ENCODE data around the gene MCOLN1. TPM values are rescaled to one million over a fixed set of nuclear protein-coding genes. Genes with fewer than 3 reads are reported as not detected.

MCOLN1 gene
- total and polyA plus RNA-seq, 2 of the 4 experiments (the other 2 are of a cell fraction): 3.4 to 19.6 TPM

DNA sequence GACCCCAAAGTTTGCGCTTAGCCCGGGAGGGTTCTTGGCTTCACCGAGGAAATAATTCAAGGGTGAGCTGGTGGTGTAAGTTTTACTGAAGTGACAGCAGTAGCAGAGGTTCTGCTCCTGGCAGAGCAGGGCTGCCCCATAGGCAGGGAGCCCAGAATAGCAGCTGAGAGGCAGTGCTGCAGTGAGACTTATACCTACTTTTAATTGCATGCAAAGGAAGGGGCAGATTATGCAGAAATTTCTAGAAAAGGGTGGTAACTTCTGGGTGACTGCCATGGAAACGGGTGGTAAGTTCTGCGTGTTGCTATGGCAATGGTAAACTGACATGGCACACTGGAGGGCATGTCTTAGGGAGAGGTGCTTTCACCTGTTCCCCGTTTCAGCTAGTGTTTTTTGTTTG is 55.7 kb downstream of the MCOLN1 start:
- no peak overlapping the region for H4K91ac ChIP-seq (ENCODE audit: insufficient read depth, low read depth, low read length)
- no peak overlapping the region for H4K8ac ChIP-seq (ENCODE audit: low read depth in 2 of 2, low read length in 2 of 2)
- no peaks in the 10 kb centered on the region for H3K36me3 ChIP-seq (ENCODE audit: control insufficient read depth, insufficient read depth, low read length)
- intact Hi-C loops (cut with micrococcal nuclease) (no loop called here), in situ Hi-C loops (cut with MboI; ENCODE audit: low sequenced_read_pairs) (no loop called here), dilution Hi-C loops (cut with HindIII; ENCODE audit: low sequenced_read_pairs, unreplicated experiment) (no loop called here)
- no peak overlapping the region for H2AK9ac ChIP-seq (replicated peaks; ENCODE audit: low read depth, low read length, poor library complexity)
- H2BK120ac ChIP-seq (ENCODE audit: low read depth, low read length): no peak overlapping the region
- no peak for ATAC-seq (ENCODE audit: low read depth)
- H3K9me3 ChIP-seq (ENCODE audit: control insufficient read depth, insufficient read depth, low read length): no peaks in the 10 kb centered on the region
- H4K5ac ChIP-seq (ENCODE audit: low read depth, low read length): no peak overlapping the region
- no peaks in the 10 kb centered on the region for H3K4me1 ChIP-seq (ENCODE audit: control insufficient read depth, insufficient read depth, low read length)
- WGBS, 2 experiments (ENCODE audit: extremely low coverage in 2 of 2, insufficient read length in 1 of 2): 45% methylated on average over 5 of the region's 6 CpGs; no CpG with 5 or more reads in 1 of the 2 experiments
- peaks cover 7% of the 10 kb centered on the region for H3K27me3 ChIP-seq (ENCODE audit: control insufficient read depth, insufficient read depth, low read length)
- no peaks in the 10 kb centered on the region for H3K79me1 ChIP-seq (ENCODE audit: low read depth in 1 of 2, low read length in 2 of 2)
- no peak overlapping the region for H3K4me3 ChIP-seq (ENCODE audit: insufficient read depth, low read depth, low read length)
- H3K27ac ChIP-seq (ENCODE audit: insufficient read depth, low read length): no peak overlapping the region
- no peaks in the 10 kb centered on the region for H3K9me1 ChIP-seq (ENCODE audit: insufficient read depth, low read length)
- ChIA-PET CTCF (interaction anchor here (2.8 kb wide), 1 partner anchor 10 kb away, joined by 10 read pairs; no protein-coding TSS in a partner anchor), POLR2A (ENCODE audit: unreplicated experiment) (no interaction called here)
- no peak overlapping the region for H3K14ac ChIP-seq (replicated peaks; ENCODE audit: low read depth, low read length)
- H2BK20ac ChIP-seq (ENCODE audit: low read depth, low read length): no peak overlapping the region
- H3K56ac ChIP-seq (ENCODE audit: extremely low read depth, insufficient read depth, low read length): no peak overlapping the region
- no TSS peak for BruUV-seq (replicated peaks)
- no peak overlapping the region for H2AK5ac ChIP-seq (ENCODE audit: low read depth, low read length)
- no peak overlapping the region for H2AFZ ChIP-seq (replicated peaks; ENCODE audit: low read length, poor library complexity)
- no peak overlapping the region for H3K4ac ChIP-seq (ENCODE audit: low read depth, low read length)
- no peak for DNase-seq
- TF ChIP-seq MAFK (IDR thresholded peaks at IDR 0.05; ENCODE audit: low read depth, low read length): no peak
- TF ChIP-seq, protein P1, sequence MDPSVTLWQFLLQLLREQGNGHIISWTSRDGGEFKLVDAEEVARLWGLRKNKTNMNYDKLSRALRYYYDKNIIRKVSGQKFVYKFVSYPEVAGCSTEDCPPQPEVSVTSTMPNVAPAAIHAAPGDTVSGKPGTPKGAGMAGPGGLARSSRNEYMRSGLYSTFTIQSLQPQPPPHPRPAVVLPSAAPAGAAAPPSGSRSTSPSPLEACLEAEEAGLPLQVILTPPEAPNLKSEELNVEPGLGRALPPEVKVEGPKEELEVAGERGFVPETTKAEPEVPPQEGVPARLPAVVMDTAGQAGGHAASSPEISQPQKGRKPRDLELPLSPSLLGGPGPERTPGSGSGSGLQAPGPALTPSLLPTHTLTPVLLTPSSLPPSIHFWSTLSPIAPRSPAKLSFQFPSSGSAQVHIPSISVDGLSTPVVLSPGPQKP (IDR thresholded peaks at IDR 0.05; ENCODE audit: borderline replicate concordance, low read depth, low read length): no peak
- no peak for TF ChIP-seq NFE2L2 (IDR thresholded peaks at IDR 0.05; ENCODE audit: low read depth, low read length)
- TF ChIP-seq BHLHE40 (IDR thresholded peaks at IDR 0.05; ENCODE audit: low read depth, low read length): no peak
- no peak for TF ChIP-seq CEBPB (IDR thresholded peaks at IDR 0.05; ENCODE audit: low read depth, low read length)
- TF ChIP-seq MAZ (IDR thresholded peaks at IDR 0.05; ENCODE audit: borderline replicate concordance, low read depth, low read length): no peak
- no peak for TF ChIP-seq POLR2A (IDR thresholded peaks at IDR 0.05; ENCODE audit: low read depth, low read length)
- TF ChIP-seq CHD1 (IDR thresholded peaks at IDR 0.05; ENCODE audit: low read depth, low read length): no peak
- TF ChIP-seq, protein P2, sequence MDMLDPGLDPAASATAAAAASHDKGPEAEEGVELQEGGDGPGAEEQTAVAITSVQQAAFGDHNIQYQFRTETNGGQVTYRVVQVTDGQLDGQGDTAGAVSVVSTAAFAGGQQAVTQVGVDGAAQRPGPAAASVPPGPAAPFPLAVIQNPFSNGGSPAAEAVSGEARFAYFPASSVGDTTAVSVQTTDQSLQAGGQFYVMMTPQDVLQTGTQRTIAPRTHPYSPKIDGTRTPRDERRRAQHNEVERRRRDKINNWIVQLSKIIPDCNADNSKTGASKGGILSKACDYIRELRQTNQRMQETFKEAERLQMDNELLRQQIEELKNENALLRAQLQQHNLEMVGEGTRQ (IDR thresholded peaks at IDR 0.05; ENCODE audit: low read depth, low read length): no peak
- TF ChIP-seq RAD21 (IDR thresholded peaks at IDR 0.05; ENCODE audit: low read length): no peak
- no peak for TF ChIP-seq FOS (IDR thresholded peaks at IDR 0.05; ENCODE audit: low read depth, low read length)
- no peak for TF ChIP-seq RFX5 (IDR thresholded peaks at IDR 0.05; ENCODE audit: low read depth, low read length)
- no peak for TF ChIP-seq MXI1 (IDR thresholded peaks at IDR 0.05; ENCODE audit: borderline replicate concordance, low read depth, low read length)
- TF ChIP-seq, protein P3, sequence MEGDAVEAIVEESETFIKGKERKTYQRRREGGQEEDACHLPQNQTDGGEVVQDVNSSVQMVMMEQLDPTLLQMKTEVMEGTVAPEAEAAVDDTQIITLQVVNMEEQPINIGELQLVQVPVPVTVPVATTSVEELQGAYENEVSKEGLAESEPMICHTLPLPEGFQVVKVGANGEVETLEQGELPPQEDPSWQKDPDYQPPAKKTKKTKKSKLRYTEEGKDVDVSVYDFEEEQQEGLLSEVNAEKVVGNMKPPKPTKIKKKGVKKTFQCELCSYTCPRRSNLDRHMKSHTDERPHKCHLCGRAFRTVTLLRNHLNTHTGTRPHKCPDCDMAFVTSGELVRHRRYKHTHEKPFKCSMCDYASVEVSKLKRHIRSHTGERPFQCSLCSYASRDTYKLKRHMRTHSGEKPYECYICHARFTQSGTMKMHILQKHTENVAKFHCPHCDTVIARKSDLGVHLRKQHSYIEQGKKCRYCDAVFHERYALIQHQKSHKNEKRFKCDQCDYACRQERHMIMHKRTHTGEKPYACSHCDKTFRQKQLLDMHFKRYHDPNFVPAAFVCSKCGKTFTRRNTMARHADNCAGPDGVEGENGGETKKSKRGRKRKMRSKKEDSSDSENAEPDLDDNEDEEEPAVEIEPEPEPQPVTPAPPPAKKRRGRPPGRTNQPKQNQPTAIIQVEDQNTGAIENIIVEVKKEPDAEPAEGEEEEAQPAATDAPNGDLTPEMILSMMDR (conservative IDR thresholded peaks at IDR 0.05; ENCODE audit: low read depth, low read length): no peak
- no peak for TF ChIP-seq RCOR1 (IDR thresholded peaks at IDR 0.05; ENCODE audit: insufficient replicate concordance, low read length)
- TF ChIP-seq SMC3 (IDR thresholded peaks at IDR 0.05; ENCODE audit: low read depth, low read length): no peak
- H3K18ac ChIP-seq (ENCODE audit: low read depth, low read length): no peak overlapping the region
- H3K23ac ChIP-seq (ENCODE audit: low read depth, low read length): no peak overlapping the region
- no peaks in the 10 kb centered on the region for H4K20me1 ChIP-seq (ENCODE audit: insufficient read depth, low read length)
- no peak overlapping the region for H2BK15ac ChIP-seq (ENCODE audit: low read depth, low read length)
- H3K4me2 ChIP-seq (ENCODE audit: low read depth, low read length): no peak overlapping the region
- H3K9ac ChIP-seq (ENCODE audit: low read depth, low read length): no peak overlapping the region
- no peak overlapping the region for H2BK5ac ChIP-seq (ENCODE audit: low read depth, low read length, poor library complexity, severe bottlenecking)

Data from IMR-90 (cell line).